OCI-LY3 (cell line): ENCODE data around the gene PIAS4.

Experiments used
- H2AFZ ChIP-seq: fragments of 200-600, 300-600 bp; shearing (Covaris generic); 2 replicates; pipeline ENCODE4 v1.6.0; 2014; ENCODE audit warnings: antibody characterized with exemption, low read depth, low read length
- H3K27ac ChIP-seq: fragments of 200-600, 300-600 bp; sonication (generic); 2 replicates; pipeline ENCODE4 v1.5.1; 2014; ENCODE audit warnings: mild to moderate bottlenecking, low read length, moderate library complexity, mixed read lengths
- H3K27me3 ChIP-seq: fragments of 200-600, 300-600 bp; sonication (generic); 2 replicates; pipeline ENCODE4 v1.6.1; 2014; ENCODE audit warnings: low read depth, low read length, mixed read lengths
- H3K36me3 ChIP-seq: fragments of 200-600, 300-600 bp; sonication (generic); replicated peaks from 2 replicates; pipeline ENCODE3; 2014; ENCODE audit warnings: low read depth, low read length, mixed read lengths
- H3K4me1 ChIP-seq: fragments of 300-600, 200-600 bp; sonication (generic); 2 replicates; pipeline ENCODE4 v1.6.1; 2014; ENCODE audit warnings: low read length, mixed read lengths
- H3K4me2 ChIP-seq: fragments of 200-600, 300-600 bp; sonication (generic); 2 replicates; pipeline ENCODE4 v1.6.1; 2014; ENCODE audit warnings: low read length, mixed read lengths
- H3K4me3 ChIP-seq: fragments of 300-600, 200-600 bp; sonication (generic); 2 replicates; pipeline ENCODE4 v1.5.1; 2014; ENCODE audit warnings: antibody characterized with exemption, mild to moderate bottlenecking, low read length, moderate library complexity
- H3K79me2 ChIP-seq: fragments of 300-600, 200-600 bp; shearing (Covaris generic); 2 replicates; pipeline ENCODE4 v1.6.1; 2014; ENCODE audit warnings: mild to moderate bottlenecking, low read length, mixed read lengths
- H3K9ac ChIP-seq: fragments of 300-600, 200-600 bp; shearing (Covaris generic); 2 replicates; pipeline ENCODE4 v1.6.0; 2014; ENCODE audit warnings: mild to moderate bottlenecking, low read length, moderate library complexity
- H3K9me3 ChIP-seq: fragments of 200-600, 300-600 bp; shearing (Covaris generic); 2 replicates; pipeline ENCODE4 v1.6.1; 2014; ENCODE audit warnings: low read length, mixed read lengths; ENCODE audit not compliant: insufficient read depth
- H4K20me1 ChIP-seq: fragments of 200-600, 300-600 bp; sonication (generic); 2 replicates; pipeline ENCODE4 v1.6.1; 2016; ENCODE audit warnings: low read length, mixed read lengths; ENCODE audit not compliant: insufficient read depth
- CTCF ChIP-seq: fragments of 200-600, 300-600 bp; sonication (generic); IDR thresholded peaks from 2 replicates; pipeline ENCODE4 v1.5.1; 2014; ENCODE audit warnings: antibody characterized with exemption, low read length, low read depth
- EZH2phosphoT487 ChIP-seq: fragments of 200-600 bp; shearing (Covaris generic); IDR thresholded peaks from 2 replicates; pipeline ENCODE4 v1.6.1; 2018; ENCODE audit warnings: antibody characterized with exemption, mixed run types, low read depth

PIAS4 gene

GRCh38 chr19:4015705-4016402 is 8.3 kb downstream of the PIAS4 start:
- Histone ChIP-seq H3K4me2 (no peak overlapping the region), H3K36me3 (peaks cover 17% of the 10 kb centered on the region), H4K20me1 (peaks cover 20% of the 10 kb centered on the region), H3K9me3 (no peaks in the 10 kb centered on the region), H3K9ac (no peak overlapping the region), H3K4me3 (no peak overlapping the region), H3K27ac (no peak overlapping the region), H2AFZ (no peak overlapping the region), H3K79me2 (peaks cover 52% of the 10 kb centered on the region), H3K4me1 (no peaks in the 10 kb centered on the region), H3K27me3 (no peaks in the 10 kb centered on the region)
- TF ChIP-seq EZH2phosphoT487 (no peak), CTCF (no peak)

- Histone ChIP-seq H3K4me2 (no peak overlapping the region), H3K9ac (no peak overlapping the region), H3K27ac (no peak overlapping the region), H3K27me3 (no peaks in the 10 kb centered on the region), H2AFZ (no peak overlapping the region), H3K4me1 (no peaks in the 10 kb centered on the region), H3K79me2 (peaks cover 46% of the 10 kb centered on the region), H3K36me3 (peaks cover 17% of the 10 kb centered on the region), H4K20me1 (peaks cover 16% of the 10 kb centered on the region), H3K9me3 (no peaks in the 10 kb centered on the region), H3K4me3 (no peak overlapping the region)
- no peak for TF ChIP-seq EZH2phosphoT487
- no peak for TF ChIP-seq CTCF
Observed at GRCh38 chr19:4016486-4016885, 8.9 kb downstream of the PIAS4 start.

- Histone ChIP-seq H2AFZ (no peak overlapping the region), H3K27ac (no peak overlapping the region), H3K9ac (no peak overlapping the region), H4K20me1 (peaks cover 15% of the 10 kb centered on the region), H3K36me3 (peaks cover 20% of the 10 kb centered on the region), H3K27me3 (no peaks in the 10 kb centered on the region), H3K9me3 (no peaks in the 10 kb centered on the region), H3K4me2 (no peak overlapping the region), H3K4me3 (no peak overlapping the region), H3K79me2 (peaks cover 47% of the 10 kb centered on the region), H3K4me1 (no peaks in the 10 kb centered on the region)
- TF ChIP-seq EZH2phosphoT487 = no peak
- TF ChIP-seq CTCF = no peak
Observed at GRCh38 chr19:4016903-4017638, 9.5 kb downstream of the PIAS4 start.

- no peak overlapping the region for H3K4me2 ChIP-seq
- H3K79me2 ChIP-seq = peaks cover 50% of the 10 kb centered on the region
- H2AFZ ChIP-seq = no peak overlapping the region
- H3K9me3 ChIP-seq = no peaks in the 10 kb centered on the region
- peaks cover 20% of the 10 kb centered on the region for H3K36me3 ChIP-seq
- no peaks in the 10 kb centered on the region for H3K4me1 ChIP-seq
- H3K27ac ChIP-seq = no peak overlapping the region
- peaks cover 6% of the 10 kb centered on the region; the same call in 1 of the 2 replicates for H4K20me1 ChIP-seq
- H3K4me3 ChIP-seq = no peak overlapping the region
- H3K27me3 ChIP-seq = no peaks in the 10 kb centered on the region
- H3K9ac ChIP-seq = no peak overlapping the region
- no peak for TF ChIP-seq CTCF
- TF ChIP-seq EZH2phosphoT487 = no peak
Observed at GRCh38 chr19:4018140-4018613, 10.6 kb downstream of the PIAS4 start.
